HUDEP-2 (cell line): ENCODE results near the gene ETFB.

Source experiments
- DNase-seq, 76 experiments: peaks; one replicate each; lab custom pipeline; 2025; ENCODE audit not compliant: unreplicated experiment in 76 of 76; lab: John Stamatoyannopoulos, UW

Gene ETFB

GRCh38 chr19:51354103-51354741 is 12.0 kb downstream of the ETFB start:
- DNase-seq: no peak

- DNase-seq: no peak
Observed at GRCh38 chr19:51352783-51353360, 13.3 kb downstream of the ETFB start.

- DNase-seq: no peak
Observed at GRCh38 chr19:51351266-51351990, 14.8 kb downstream of the ETFB start.

- no peak for DNase-seq
Observed at GRCh38 chr19:51347209-51347928, 18.8 kb downstream of the ETFB start.

GRCh38 chr19:51346742-51347141 is 19.4 kb downstream of the ETFB start:
- no peak for DNase-seq

- DNase-seq: no peak
Observed at GRCh38 chr19:51345076-51345620, 21.0 kb downstream of the ETFB start.

- no peak for DNase-seq
Observed at GRCh38 chr19:51342631-51343569, 23.3 kb downstream of the ETFB start.

- no peak for DNase-seq
Observed at GRCh38 chr19:51341976-51342580, 24.1 kb downstream of the ETFB start, which contains the start of gene VSIG10L. Gene VSIG10L (minus strand): TSS chr19:51342139. CDS start chr19:51342124, 15 bp downstream.

- no peak for DNase-seq
Observed at GRCh38 chr19:51341066-51341465, 25.1 kb downstream of the ETFB start.

- peak; percentile 75 to 100 (median 99) for DNase-seq
Observed at GRCh38 chr19:51339687-51340656, 26.2 kb downstream of the ETFB start.

- peak in 2 of 76 experiments; percentile 54 to 61 for DNase-seq
Observed at GRCh38 chr19:51339313-51339686, 26.9 kb downstream of the ETFB start.

- DNase-seq: peak in 74 of 76 experiments; percentile 31 to 99 (median 82)
Observed at GRCh38 chr19:51338563-51339312, 27.4 kb downstream of the ETFB start.

- no peak for DNase-seq
Observed at GRCh38 chr19:51337861-51338562, 28.2 kb downstream of the ETFB start.

- no peak for DNase-seq
Observed at GRCh38 chr19:51337141-51337860, 28.9 kb downstream of the ETFB start.

GRCh38 chr19:51333836-51334460 is 32.2 kb downstream of the ETFB start:
- peak in 1 of 76 experiments; percentile 27 for DNase-seq

GRCh38 chr19:51331716-51332115 is 34.5 kb downstream of the ETFB start:
- no peak for DNase-seq
